Measurements from ENCODE around the gene MAST4. TPM values are rescaled to one million over a fixed set of nuclear protein-coding genes. Genes with fewer than 3 reads are reported as not detected.

The MAST4 gene
- total and polyA plus RNA-seq, 2 of the 13 experiments (the other 11 are each of a cell fraction or from before 2014, with no cell fraction given): 3.4 to 3.7 TPM

DNA sequence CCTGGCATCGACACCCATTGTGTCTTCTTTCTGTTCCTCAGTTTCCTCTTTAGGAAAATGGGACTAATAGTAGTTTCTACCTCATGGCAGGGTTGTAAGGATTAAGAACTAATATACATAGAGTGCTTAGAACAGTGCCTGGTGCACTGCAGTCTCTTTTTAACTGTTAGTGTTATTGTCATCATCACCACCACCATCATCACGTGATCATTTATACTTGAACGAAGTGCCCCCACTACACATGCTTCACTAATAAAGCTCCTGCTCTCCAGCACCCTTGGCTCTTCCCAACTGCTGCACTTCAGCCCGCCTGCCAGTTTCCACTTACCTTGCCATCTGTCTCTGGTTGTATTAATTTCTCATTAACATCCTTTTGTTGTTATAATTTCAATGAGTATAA lies 35.8 kb upstream of the MAST4 start:
- no peak overlapping the region for H2AFZ ChIP-seq (ENCODE audit: low read length)
- in situ Hi-C loops (cut with HindIII; ENCODE audit: extremely low pct_ligation_motif_present, low pct_unique_long_range_greater_than_20kb): no loop called here

DNA sequence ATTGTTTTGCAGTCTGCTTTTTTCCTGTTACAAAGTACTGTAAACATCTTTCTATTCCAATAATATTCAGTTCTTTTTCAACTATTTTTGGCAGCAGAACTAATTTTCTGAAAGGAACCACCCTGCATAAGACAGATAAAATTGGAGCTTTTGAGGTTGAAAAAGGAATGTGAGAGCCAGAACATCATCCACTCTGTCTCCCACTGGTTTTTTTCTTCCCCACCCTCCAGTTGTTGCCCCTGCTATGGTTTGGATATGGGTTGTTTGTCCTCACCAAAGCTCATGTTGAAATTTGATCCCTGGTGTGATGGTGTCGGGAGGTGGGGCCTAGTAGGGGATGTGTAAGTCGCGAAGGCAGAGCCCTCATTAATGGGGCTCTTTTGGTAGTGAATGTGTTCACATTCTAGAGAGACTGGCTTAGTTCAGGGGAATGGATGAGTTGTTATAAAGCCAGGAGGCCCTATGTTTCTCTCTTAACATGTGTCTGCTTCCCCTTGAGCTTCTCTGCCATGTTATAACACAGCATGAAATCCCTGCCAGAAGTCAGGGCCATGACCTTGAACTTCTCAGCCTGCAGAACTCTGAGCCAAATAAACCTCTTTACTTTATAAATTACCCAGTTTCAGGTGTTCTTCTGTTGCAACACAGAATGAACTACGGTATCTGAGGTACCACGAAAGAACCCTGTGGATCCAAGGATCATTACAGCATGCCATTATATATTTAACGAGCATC lies 34.8 kb upstream of the MAST4 start:
- no peak overlapping the region for H3K9ac ChIP-seq (ENCODE audit: insufficient read depth, low read depth, low read length)
- ATAC-seq (no peak), DNase-seq (ENCODE audit: low spot score) (no peak), FAIRE-seq (no peak)
- no peak overlapping the region for H3K4me3 ChIP-seq (replicated peaks in 1 of 3; ENCODE audit: insufficient read depth in 1 of 3, low read depth in 2 of 3, low read length in 3 of 3)
- ChIA-PET CTCF (ENCODE audit: low intra/inter-chr PET ratio, low total read pairs) (no interaction called here), POLR2A (no interaction called here)
- in situ Hi-C loops (cut with HindIII; ENCODE audit: extremely low pct_ligation_motif_present, low pct_unique_long_range_greater_than_20kb): no loop called here
- no TSS peak for BruUV-seq (replicated peaks)
- H2AFZ ChIP-seq (ENCODE audit: low read length): no peak overlapping the region
- no peaks in the 10 kb centered on the region for H3K4me1 ChIP-seq (ENCODE audit: insufficient read depth, low read length)
- no peak overlapping the region for H3K27ac ChIP-seq (ENCODE audit: extremely low read length, insufficient read depth, low read length)
- TF ChIP-seq KDM4B (CRISPR knock-in tag; IDR thresholded peaks at IDR 0.05): no peak
- no peak for TF ChIP-seq ZNF570 (CRISPR knock-in tag; IDR thresholded peaks at IDR 0.05; ENCODE audit: borderline replicate concordance)
- TF ChIP-seq ZNF766 (CRISPR knock-in tag; IDR thresholded peaks at IDR 0.05; ENCODE audit: borderline replicate concordance): 0 out of 2 replicates have a peak, but pooled peaks have one; percentile 35
- no peak for TF ChIP-seq ZNF18 (CRISPR knock-in tag; IDR thresholded peaks at IDR 0.05; ENCODE audit: insufficient replicate concordance)
- TF ChIP-seq EED (CRISPR knock-in tag; IDR thresholded peaks at IDR 0.05): no peak
- no peaks in the 10 kb centered on the region for H3K27me3 ChIP-seq (ENCODE audit: control insufficient read depth in 1 of 2, insufficient read depth in 2 of 2, low read length in 2 of 2)
- WGBS (ENCODE audit: low lambda C conversion rate): 3% methylated on average over 6 of the region's 6 CpGs
- H3K4me2 ChIP-seq (ENCODE audit: low read depth, low read length): no peak overlapping the region
- no peaks in the 10 kb centered on the region for H3K36me3 ChIP-seq (replicated peaks in 1 of 2; ENCODE audit: control insufficient read depth in 1 of 2, insufficient read depth in 2 of 2, low read length in 2 of 2)
- intact Hi-C loops (cut with micrococcal nuclease; ENCODE audit: unreplicated experiment): no loop called here
- H3K79me2 ChIP-seq (ENCODE audit: insufficient read depth, low read length): no peaks in the 10 kb centered on the region
- H3K9me3 ChIP-seq (ENCODE audit: low read length): no peaks in the 10 kb centered on the region; the same call in 1 of the 2 replicates
- H4K20me1 ChIP-seq (ENCODE audit: insufficient read depth, low read length): no peaks in the 10 kb centered on the region

More for the DNA sequence above, 35.8 kb upstream of the MAST4 start:
- no peak overlapping the region for H3K4me2 ChIP-seq (ENCODE audit: low read depth, low read length)
- H4K20me1 ChIP-seq (ENCODE audit: insufficient read depth, low read length): no peaks in the 10 kb centered on the region
- no TSS peak for BruUV-seq (replicated peaks)
- no peaks in the 10 kb centered on the region for H3K36me3 ChIP-seq (replicated peaks in 1 of 2; ENCODE audit: control insufficient read depth in 1 of 2, insufficient read depth in 2 of 2, low read length in 2 of 2)
- no peaks in the 10 kb centered on the region for H3K27me3 ChIP-seq (ENCODE audit: control insufficient read depth in 1 of 2, insufficient read depth in 2 of 2, low read length in 2 of 2)
- H3K4me3 ChIP-seq (replicated peaks in 1 of 3; ENCODE audit: insufficient read depth in 1 of 3, low read depth in 2 of 3, low read length in 3 of 3): no peak overlapping the region
- ChIA-PET POLR2A (no interaction called here), CTCF (ENCODE audit: low intra/inter-chr PET ratio, low total read pairs) (no interaction called here)
- FAIRE-seq (no peak), DNase-seq (ENCODE audit: low spot score) (no peak), ATAC-seq (no peak)
- no peaks in the 10 kb centered on the region; the same call in 1 of the 2 replicates for H3K9me3 ChIP-seq (ENCODE audit: low read length)
- intact Hi-C loops (cut with micrococcal nuclease; ENCODE audit: unreplicated experiment): no loop called here
- no peaks in the 10 kb centered on the region for H3K79me2 ChIP-seq (ENCODE audit: insufficient read depth, low read length)
- no peak overlapping the region for H3K27ac ChIP-seq (ENCODE audit: extremely low read length, insufficient read depth, low read length)
- H3K4me1 ChIP-seq (ENCODE audit: insufficient read depth, low read length): no peaks in the 10 kb centered on the region
- 2% methylated on average over 4 of the region's 4 CpGs for WGBS (ENCODE audit: low lambda C conversion rate)
- no peak overlapping the region for H3K9ac ChIP-seq (ENCODE audit: insufficient read depth, low read depth, low read length)
- peak; percentile 67; the same call in 1 of the 2 replicates for TF ChIP-seq RAD51 (IDR thresholded peaks at IDR 0.05; ENCODE audit: borderline replicate concordance)
- TF ChIP-seq KAT2B (IDR thresholded peaks at IDR 0.05; ENCODE audit: borderline replicate concordance, low read depth, low read length): no peak
- no peak for TF ChIP-seq DR1 (CRISPR knock-in tag; IDR thresholded peaks at IDR 0.05)
- TF ChIP-seq, protein P1, sequence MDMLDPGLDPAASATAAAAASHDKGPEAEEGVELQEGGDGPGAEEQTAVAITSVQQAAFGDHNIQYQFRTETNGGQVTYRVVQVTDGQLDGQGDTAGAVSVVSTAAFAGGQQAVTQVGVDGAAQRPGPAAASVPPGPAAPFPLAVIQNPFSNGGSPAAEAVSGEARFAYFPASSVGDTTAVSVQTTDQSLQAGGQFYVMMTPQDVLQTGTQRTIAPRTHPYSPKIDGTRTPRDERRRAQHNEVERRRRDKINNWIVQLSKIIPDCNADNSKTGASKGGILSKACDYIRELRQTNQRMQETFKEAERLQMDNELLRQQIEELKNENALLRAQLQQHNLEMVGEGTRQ (IDR thresholded peaks at IDR 0.05; ENCODE audit: low read depth, low read length): peak; percentile 37; the same call in 1 of the 2 replicates
- TF ChIP-seq, protein P1 (CRISPR knock-in tag; IDR thresholded peaks at IDR 0.05; ENCODE audit: borderline replicate concordance): no peak

Measured in HepG2 (cell line).